BE2C (cell line): ENCODE results near the gene RNF121.

Experiments
- DNase-seq: peaks from one replicate; pipeline ENCODE4 v3.0.0-alpha.2; 2020
- H3K27me3 ChIP-seq: fragments of 250-450 bp; sonication (Bioruptor Pico); 2 replicates; pipeline ENCODE4 v1.5.1; 2020; ENCODE audit warnings: mild to moderate bottlenecking
- H3K36me3 ChIP-seq: fragments of 250-450 bp; sonication (Bioruptor Pico); 2 replicates; pipeline ENCODE4 v1.5.1; 2020; ENCODE audit warnings: mild to moderate bottlenecking
- H3K4me1 ChIP-seq: fragments of 250-450 bp; sonication (Bioruptor Pico); 2 replicates; pipeline ENCODE4 v1.5.1; 2020
- H3K4me3 ChIP-seq: 2 replicates; pipeline ENCODE4 v1.5.1; 2011; ENCODE audit warnings: low read depth, low read length
- H3K9me3 ChIP-seq: fragments of 250-450 bp; sonication (Bioruptor Pico); 2 replicates; pipeline ENCODE4 v1.5.1; 2020
- CTCF ChIP-seq: IDR thresholded peaks from 2 replicates; pipeline ENCODE4 v1.5.1; 2012; ENCODE audit warnings: mild to moderate bottlenecking, low read depth, low read length

RNF121 gene

DNA sequence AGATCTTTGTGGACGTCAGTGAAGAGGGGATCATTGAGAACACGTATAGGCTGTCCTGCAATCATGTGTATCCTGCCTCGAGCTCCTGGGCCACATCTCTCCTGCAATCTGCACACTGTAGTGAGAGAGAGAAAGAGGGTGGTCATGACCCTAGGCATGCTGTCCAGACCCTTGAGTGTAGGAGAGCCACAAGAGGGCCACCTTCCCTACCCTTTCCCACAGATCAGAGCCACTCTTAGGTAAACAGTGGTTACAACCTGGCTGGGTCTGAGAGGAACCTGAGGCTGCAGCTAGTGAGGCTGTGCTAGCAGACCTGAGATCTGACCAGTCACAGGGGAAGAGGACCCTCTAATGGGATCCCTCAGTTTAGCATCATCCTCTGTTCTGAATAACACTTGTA, 65.9 kb downstream of the RNF121 start:
- no peak overlapping the region for H3K4me3 ChIP-seq
- TF ChIP-seq CTCF = no peak
- H3K27me3 ChIP-seq = no peaks in the 10 kb centered on the region
- H3K9me3 ChIP-seq = no peaks in the 10 kb centered on the region
- no peaks in the 10 kb centered on the region for H3K4me1 ChIP-seq
- DNase-seq = no peak
- H3K36me3 ChIP-seq = peaks cover 9% of the 10 kb centered on the region

GRCh38 chr11:71995726-71996291, 67.0 kb downstream of the RNF121 start:
- no peaks in the 10 kb centered on the region for H3K4me1 ChIP-seq
- H3K27me3 ChIP-seq = no peaks in the 10 kb centered on the region
- H3K4me3 ChIP-seq = no peak overlapping the region
- no peak for DNase-seq
- TF ChIP-seq CTCF = no peak
- peaks cover 3% of the 10 kb centered on the region for H3K36me3 ChIP-seq
- H3K9me3 ChIP-seq = no peaks in the 10 kb centered on the region

DNA sequence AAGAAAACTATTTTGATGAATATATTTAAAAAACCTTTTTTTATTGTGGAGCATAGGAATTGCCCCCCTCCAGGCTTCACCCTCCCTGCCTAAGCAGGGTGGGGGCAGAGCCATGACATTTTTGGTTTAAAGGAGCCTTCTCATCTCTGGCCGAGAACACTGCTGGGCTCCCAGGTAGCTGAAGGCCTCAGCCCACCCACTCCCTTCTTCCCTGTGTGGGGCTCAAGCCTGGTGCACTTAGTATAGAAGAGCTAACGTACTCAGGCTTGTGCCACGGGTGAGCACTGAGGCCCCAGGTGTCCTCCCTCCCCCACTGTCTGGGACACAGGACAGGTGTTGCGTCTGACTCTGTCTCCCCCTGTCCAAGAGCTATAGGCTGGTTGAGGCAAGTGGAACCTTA, 67.7 kb downstream of the RNF121 start:
- peaks cover 4% of the 10 kb centered on the region for H3K36me3 ChIP-seq

DNA sequence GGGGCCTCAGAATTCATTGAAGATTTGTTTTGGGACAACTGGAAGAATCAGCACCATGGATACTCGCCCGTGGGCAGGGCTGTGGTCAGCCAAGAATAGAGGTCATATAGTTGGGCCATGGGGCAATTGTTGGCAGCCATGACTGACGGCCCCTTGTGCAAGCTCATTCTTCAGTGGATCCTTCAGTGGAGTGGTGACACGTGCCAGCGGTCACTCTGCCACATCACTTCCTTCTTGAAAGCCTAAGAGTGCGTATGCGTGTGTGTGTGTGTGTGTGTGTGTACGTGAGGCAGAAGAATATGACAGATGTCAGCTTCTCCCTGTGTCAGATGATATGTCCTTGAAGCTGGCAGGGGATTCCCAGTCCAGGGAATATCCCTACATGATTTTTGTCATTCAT, 68.1 kb downstream of the RNF121 start:
- Histone ChIP-seq H3K36me3 (peaks cover 8% of the 10 kb centered on the region), H3K4me1 (no peaks in the 10 kb centered on the region), H3K4me3 (no peak overlapping the region), H3K27me3 (no peaks in the 10 kb centered on the region), H3K9me3 (no peaks in the 10 kb centered on the region)
- no peak for DNase-seq
- TF ChIP-seq CTCF = no peak

More for the DNA sequence above, 67.7 kb downstream of the RNF121 start:
- DNase-seq = no peak
- TF ChIP-seq CTCF = no peak
- no peak overlapping the region for H3K4me3 ChIP-seq
- H3K9me3 ChIP-seq = no peaks in the 10 kb centered on the region
- H3K27me3 ChIP-seq = no peaks in the 10 kb centered on the region
- H3K4me1 ChIP-seq = no peaks in the 10 kb centered on the region

DNA sequence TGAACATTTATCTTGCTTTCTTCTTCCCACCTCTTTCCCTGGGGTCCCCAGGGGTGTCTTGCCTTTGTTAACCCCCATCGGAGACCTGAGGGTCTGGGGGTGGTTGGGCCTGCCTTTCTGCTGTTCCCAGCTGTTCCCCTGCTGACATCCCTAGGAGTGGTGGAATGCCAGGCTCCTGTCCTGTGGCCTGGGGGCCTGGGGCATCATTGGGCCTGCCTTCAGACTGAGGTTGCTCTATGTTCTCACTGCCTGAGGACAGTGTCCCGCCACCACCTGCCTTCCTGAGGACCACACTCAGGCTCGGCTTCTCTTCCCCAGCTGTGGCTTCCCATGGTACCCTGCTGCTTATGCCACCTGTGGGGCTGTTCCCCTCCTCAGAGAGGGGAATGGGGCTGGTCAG, 68.7 kb downstream of the RNF121 start:
- TF ChIP-seq CTCF = no peak
- Histone ChIP-seq H3K36me3 (peaks cover 13% of the 10 kb centered on the region), H3K9me3 (no peaks in the 10 kb centered on the region), H3K4me1 (no peaks in the 10 kb centered on the region), H3K27me3 (no peaks in the 10 kb centered on the region), H3K4me3 (no peak overlapping the region)
- no peak for DNase-seq

DNA sequence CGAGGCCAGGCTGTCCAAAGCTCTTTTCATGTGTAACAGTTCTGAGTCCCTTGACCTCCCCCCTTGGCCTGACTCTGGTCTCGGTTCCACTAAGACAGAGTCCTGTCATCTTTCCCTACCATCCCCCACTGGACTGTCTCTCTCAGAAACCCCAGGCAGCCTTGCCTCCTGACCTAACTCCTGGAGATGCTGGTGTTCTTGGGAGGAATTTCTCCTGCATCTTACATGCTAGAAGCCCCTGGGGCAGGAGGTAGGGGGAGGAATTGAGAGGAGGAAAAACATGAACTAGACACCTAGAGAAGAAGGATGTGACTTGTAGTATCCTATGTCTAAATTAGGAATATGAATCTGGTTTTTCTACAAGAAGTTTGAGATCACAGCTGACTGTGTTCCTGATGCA, 69.2 kb downstream of the RNF121 start:
- Histone ChIP-seq H3K27me3 (no peaks in the 10 kb centered on the region), H3K36me3 (peaks cover 17% of the 10 kb centered on the region), H3K4me3 (no peak overlapping the region), H3K9me3 (no peaks in the 10 kb centered on the region), H3K4me1 (no peaks in the 10 kb centered on the region)
- no peak for TF ChIP-seq CTCF
- DNase-seq = no peak
